SU-DHL-6 (cell line): ENCODE data around the gene ORAI1.

Source experiments
- EZH2phosphoT487 ChIP-seq: fragments of 200-600 bp; sonication (generic), shearing (Covaris generic); conservative IDR thresholded peaks from 2 replicates; pipeline ENCODE4 v1.6.1; 2018; ENCODE audit warnings: mild to moderate bottlenecking, antibody characterized with exemption, low read length, moderate library complexity, mixed read lengths
- TF ChIP-seq, protein P1 (sequence below): fragments of 200-600 bp; sonication (generic); IDR thresholded peaks from one replicate; pipeline ENCODE4 v1.5.1; 2017; ENCODE audit warnings: antibody characterized with exemption, mild to moderate bottlenecking, low read length, moderate library complexity; ENCODE audit not compliant: insufficient read depth, poor library complexity, severe bottlenecking

DNA sequence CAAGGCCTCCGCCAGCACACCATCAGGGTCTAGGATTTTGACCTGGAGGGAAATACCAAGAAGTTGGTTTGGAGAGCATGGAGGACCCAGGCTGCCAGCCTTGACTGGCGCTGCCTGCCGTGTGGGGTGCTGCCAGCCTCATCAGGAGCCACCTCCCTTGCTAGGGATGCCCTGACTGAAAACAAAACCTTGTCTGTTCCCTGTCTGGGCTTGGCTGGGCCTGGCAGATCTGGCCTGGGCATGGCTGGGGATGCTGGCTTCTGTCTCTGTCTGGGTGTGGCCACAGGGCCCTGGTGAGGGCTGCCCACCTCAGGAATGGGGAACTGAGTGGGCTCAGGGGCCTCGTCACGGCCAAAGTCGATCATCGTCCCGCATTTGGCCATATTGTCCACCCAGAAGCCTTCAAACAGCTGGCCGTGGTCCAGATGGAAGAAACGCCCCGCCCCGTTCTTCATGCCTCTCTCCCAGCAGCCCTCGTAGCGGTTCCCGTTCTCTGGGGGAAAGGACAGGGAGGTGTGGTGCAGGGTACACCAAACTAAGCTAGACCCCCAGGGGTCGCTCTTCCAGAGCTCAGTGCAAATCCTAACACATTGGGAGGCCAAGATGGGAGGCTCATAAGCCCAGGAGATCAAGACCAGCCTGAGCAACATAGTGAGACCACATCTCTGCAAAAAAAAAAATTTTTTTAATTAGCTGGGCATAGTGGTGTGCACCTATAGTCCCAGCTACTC is 26.6 kb downstream of the ORAI1 start:
- TF ChIP-seq, protein P1, sequence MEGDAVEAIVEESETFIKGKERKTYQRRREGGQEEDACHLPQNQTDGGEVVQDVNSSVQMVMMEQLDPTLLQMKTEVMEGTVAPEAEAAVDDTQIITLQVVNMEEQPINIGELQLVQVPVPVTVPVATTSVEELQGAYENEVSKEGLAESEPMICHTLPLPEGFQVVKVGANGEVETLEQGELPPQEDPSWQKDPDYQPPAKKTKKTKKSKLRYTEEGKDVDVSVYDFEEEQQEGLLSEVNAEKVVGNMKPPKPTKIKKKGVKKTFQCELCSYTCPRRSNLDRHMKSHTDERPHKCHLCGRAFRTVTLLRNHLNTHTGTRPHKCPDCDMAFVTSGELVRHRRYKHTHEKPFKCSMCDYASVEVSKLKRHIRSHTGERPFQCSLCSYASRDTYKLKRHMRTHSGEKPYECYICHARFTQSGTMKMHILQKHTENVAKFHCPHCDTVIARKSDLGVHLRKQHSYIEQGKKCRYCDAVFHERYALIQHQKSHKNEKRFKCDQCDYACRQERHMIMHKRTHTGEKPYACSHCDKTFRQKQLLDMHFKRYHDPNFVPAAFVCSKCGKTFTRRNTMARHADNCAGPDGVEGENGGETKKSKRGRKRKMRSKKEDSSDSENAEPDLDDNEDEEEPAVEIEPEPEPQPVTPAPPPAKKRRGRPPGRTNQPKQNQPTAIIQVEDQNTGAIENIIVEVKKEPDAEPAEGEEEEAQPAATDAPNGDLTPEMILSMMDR: no peak
- no peak for TF ChIP-seq EZH2phosphoT487
